NCI-H748 (cell line): ENCODE data around the gene DCLK3.

ENCODE experiments used
- DNase-seq: peaks from one replicate; lab custom pipeline; 2025; ENCODE audit not compliant: unreplicated experiment; lab: John Stamatoyannopoulos, UW

DCLK3 gene

GRCh38 chr3:36677331-36678007 lies 86.9 kb downstream of the DCLK3 start:
- DNase-seq: no peak

DNA sequence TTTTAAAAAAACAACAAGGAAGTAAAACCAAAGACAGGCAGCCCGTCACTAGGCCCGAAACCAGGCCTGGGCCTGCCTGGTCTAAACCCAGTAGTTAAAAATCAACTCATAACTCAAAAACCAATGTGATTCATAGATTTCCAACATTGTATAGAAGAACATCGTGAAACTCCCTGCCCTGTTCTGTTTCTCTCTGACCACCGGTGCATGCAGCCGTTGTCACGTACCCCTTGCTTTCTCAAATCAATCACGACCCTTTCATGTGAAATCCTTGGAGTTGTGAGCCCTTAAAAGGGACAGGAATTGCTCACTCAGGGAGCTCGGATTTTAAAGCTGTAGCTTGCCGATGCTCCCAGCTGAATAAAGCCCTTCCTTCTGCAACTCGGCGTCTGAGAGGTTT lies 89.5 kb downstream of the DCLK3 start:
- DNase-seq: no peak

DNA sequence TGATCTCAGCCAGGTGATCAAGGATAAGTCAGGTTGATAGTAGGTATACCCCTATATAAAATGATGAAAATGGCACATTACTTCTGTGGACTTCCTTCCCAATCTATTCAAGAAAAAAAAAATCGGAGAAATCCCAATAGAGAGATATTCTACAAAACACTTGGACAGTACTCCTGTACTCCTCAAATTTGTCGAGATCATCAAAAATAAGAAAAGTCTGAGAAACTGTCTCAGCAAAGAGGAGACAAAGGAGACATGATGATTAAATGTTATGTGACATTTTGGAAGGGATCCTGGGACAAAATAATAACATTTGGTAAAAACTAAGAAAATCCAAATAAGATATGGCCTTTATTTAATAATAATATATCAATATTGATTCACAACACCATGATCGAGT lies 94.6 kb downstream of the DCLK3 start:
- DNase-seq: no peak

DNA sequence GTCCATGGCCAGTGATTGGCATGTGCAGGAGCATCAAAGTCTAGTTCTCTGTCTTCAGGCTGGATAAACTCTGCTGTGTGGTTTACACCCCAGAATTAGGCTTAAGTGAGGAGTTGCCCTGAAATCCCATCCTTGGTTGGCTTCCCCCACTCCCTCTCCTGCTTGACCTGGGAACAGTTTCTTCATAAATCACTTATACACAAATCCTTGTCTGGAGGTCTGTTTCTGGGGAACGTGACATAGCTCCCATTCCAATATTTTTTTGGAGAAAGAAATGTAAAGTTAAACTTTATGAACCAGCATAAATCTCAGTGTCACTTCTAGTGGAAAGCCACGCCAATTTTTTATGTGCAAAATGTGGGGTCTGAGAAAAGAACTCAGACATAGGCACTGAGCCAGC lies 98.2 kb downstream of the DCLK3 start:
- no peak for DNase-seq

DNA sequence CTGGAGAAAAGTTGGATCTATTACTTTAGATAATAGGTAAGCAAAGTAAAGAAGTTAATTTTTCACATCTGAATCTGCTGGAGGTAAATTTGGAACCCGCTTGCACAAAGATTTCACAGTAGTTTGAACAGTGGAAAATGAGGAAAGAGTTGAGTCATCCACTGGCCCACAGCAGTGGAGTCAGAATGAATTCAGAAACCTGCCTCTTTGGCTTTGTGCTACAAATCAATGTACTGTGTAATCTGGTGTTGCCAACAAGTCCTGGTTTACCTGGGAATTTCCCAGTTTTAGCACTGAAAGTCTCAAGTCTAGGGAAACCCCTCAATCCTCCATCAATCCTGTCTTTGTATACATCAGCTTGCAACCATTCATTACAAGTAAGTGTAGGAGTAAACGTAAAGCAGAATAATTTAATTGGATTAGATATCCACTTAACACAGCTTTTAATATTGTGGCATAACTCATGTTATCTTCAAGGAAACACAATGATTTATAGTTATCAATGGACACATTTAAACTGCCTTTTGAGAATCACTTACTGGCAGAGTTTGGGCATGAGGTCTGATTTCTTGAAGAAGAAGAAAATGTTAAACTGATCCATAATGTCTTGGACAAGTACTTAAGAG lies 100.6 kb downstream of the DCLK3 start:
- DNase-seq: no peak

DNA sequence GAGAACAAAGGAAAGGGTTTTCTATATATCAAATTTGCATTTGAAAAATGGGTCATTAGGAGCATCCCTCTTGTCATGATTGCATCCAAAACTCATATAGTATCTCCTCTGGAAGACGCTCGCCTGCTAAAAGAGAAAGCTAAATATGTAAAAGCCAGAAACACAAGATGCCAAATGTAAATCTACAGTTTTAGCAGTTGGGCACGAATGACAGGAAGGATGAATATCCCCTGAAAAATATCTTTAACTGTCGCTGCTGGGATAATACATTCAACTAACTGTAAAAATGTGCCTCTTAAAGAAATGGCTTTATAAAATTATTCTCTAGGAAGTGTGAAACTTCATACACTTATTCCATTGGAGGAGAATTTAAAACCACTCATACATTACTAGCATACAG lies 101.7 kb downstream of the DCLK3 start:
- DNase-seq: no peak
